OCI-LY3 (cell line): Measurements from ENCODE around the gene VASN.

Source experiments
- H2AFZ ChIP-seq: fragments of 200-600, 300-600 bp; shearing (Covaris generic); 2 replicates; pipeline ENCODE4 v1.6.0; 2014; ENCODE audit warnings: antibody characterized with exemption, low read depth, low read length
- H3K27ac ChIP-seq: fragments of 200-600, 300-600 bp; sonication (generic); 2 replicates; pipeline ENCODE4 v1.5.1; 2014; ENCODE audit warnings: mild to moderate bottlenecking, low read length, moderate library complexity, mixed read lengths
- H3K27me3 ChIP-seq: fragments of 200-600, 300-600 bp; sonication (generic); 2 replicates; pipeline ENCODE4 v1.6.1; 2014; ENCODE audit warnings: low read depth, low read length, mixed read lengths
- H3K36me3 ChIP-seq: fragments of 200-600, 300-600 bp; sonication (generic); replicated peaks from 2 replicates; pipeline ENCODE3; 2014; ENCODE audit warnings: low read depth, low read length, mixed read lengths
- H3K4me1 ChIP-seq: fragments of 300-600, 200-600 bp; sonication (generic); 2 replicates; pipeline ENCODE4 v1.6.1; 2014; ENCODE audit warnings: low read length, mixed read lengths
- H3K4me2 ChIP-seq: fragments of 200-600, 300-600 bp; sonication (generic); 2 replicates; pipeline ENCODE4 v1.6.1; 2014; ENCODE audit warnings: low read length, mixed read lengths
- H3K4me3 ChIP-seq: fragments of 300-600, 200-600 bp; sonication (generic); 2 replicates; pipeline ENCODE4 v1.5.1; 2014; ENCODE audit warnings: antibody characterized with exemption, mild to moderate bottlenecking, low read length, moderate library complexity
- H3K79me2 ChIP-seq: fragments of 300-600, 200-600 bp; shearing (Covaris generic); 2 replicates; pipeline ENCODE4 v1.6.1; 2014; ENCODE audit warnings: mild to moderate bottlenecking, low read length, mixed read lengths
- H3K9ac ChIP-seq: fragments of 300-600, 200-600 bp; shearing (Covaris generic); 2 replicates; pipeline ENCODE4 v1.6.0; 2014; ENCODE audit warnings: mild to moderate bottlenecking, low read length, moderate library complexity
- H3K9me3 ChIP-seq: fragments of 200-600, 300-600 bp; shearing (Covaris generic); 2 replicates; pipeline ENCODE4 v1.6.1; 2014; ENCODE audit warnings: low read length, mixed read lengths; ENCODE audit not compliant: insufficient read depth
- H4K20me1 ChIP-seq: fragments of 200-600, 300-600 bp; sonication (generic); 2 replicates; pipeline ENCODE4 v1.6.1; 2016; ENCODE audit warnings: low read length, mixed read lengths; ENCODE audit not compliant: insufficient read depth
- CTCF ChIP-seq: fragments of 200-600, 300-600 bp; sonication (generic); IDR thresholded peaks from 2 replicates; pipeline ENCODE4 v1.5.1; 2014; ENCODE audit warnings: antibody characterized with exemption, low read length, low read depth
- EZH2phosphoT487 ChIP-seq: fragments of 200-600 bp; shearing (Covaris generic); IDR thresholded peaks from 2 replicates; pipeline ENCODE4 v1.6.1; 2018; ENCODE audit warnings: antibody characterized with exemption, mixed run types, low read depth

The VASN gene

DNA sequence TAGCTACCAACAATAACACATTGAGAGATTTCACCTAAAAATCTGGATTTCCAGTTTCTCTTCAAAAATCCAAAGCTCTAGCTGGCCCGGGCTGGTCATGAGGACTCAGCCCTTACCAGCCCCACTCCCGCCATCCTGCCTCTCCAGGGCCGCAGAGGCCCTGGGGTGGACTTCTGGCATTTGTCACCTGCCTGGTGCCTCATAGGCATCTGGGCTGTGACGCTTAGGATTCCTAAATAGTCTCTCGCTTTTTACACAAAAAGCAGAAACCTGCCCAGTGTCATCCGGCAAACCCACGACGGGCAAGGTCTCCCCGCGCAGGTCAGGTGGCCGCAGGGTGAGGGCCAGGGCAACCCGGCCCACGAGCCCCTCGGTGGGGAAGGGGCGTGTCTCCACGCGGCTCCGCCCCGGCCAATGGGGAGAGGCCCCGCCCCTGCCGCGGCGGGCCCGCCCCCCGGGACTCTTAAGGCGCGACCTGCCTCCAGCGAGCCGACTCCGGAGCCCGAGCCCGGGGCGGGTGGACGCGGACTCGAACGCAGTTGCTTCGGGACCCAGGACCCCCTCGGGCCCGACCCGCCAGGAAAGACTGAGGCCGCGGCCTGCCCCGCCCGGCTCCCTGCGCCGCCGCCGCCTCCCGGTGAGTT, at the start of gene VASN:
TSS of gene VASN (plus strand) at position 492 of the 644 bp plus-strand sequence. CDS start 9,030 bp downstream, outside the sequence.
- H3K4me1 ChIP-seq: no peaks in the 10 kb centered on the region
- H3K4me3 ChIP-seq: peak within 1 kb of the TSS; percentile 62
- H3K4me2 ChIP-seq: peak within 1 kb of the TSS; percentile 55
- H3K79me2 ChIP-seq: no peaks in the 10 kb centered on the region
- no peaks in the 10 kb centered on the region for H3K27me3 ChIP-seq
- no peak for TF ChIP-seq CTCF
- no peak for TF ChIP-seq EZH2phosphoT487
- H3K9ac ChIP-seq: no peak within 1 kb of the TSS
- H3K27ac ChIP-seq: no peak within 1 kb of the TSS
- no peak within 1 kb of the TSS for H2AFZ ChIP-seq
- H4K20me1 ChIP-seq: peaks cover 7% of the 10 kb centered on the region; the same call in 1 of the 2 replicates
- H3K9me3 ChIP-seq: no peaks in the 10 kb centered on the region
- H3K36me3 ChIP-seq: no peaks in the 10 kb centered on the region

DNA sequence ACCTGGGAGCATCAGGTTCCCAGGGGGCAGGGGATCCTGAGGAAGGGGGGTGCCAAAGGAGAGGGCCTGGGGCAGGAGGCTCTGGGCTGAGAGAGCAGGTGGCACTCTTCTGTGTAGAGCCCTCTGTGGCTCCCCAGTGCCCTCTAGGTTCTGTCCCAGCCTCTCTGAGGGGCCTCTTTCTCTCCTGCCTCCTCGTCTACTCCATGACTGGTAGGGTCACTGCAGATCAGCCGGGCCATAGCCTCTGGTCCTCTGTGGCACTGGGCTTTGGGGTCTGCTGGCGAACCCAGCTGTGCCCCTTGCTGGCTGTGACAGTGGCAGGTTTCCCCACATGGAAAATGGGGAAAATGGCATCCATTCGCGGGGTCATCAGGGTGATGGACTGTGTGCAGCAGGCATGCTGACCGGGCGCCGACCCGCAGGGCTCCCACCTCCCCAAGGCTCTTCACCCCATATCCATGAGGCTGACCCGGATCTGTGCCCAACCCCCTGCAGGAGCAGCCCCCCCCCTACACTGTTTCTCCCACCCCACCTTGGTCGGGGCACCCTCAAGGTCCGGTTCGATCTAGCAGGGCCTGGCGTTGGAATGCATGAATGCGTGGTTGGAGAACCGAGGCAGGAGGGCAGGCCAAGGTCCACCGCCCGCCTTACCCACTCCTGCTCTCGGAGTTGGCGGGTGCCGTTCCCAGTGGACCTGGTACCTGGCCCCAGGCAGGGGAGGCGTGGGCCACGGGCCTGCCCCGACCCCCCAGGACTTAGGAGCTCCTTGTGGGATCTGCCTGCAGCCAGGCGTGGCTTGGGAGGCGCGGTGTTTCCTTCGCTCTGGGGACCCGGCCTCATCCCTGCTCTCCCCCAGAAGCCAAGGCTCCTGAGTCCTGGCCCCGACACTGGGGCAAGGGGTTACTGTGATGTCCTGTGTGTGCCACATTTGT, 49.3 kb upstream of the VASN start:
- TF ChIP-seq CTCF: no peak
- TF ChIP-seq EZH2phosphoT487: no peak
- H3K79me2 ChIP-seq: no peaks in the 10 kb centered on the region
- H3K4me2 ChIP-seq: no peak overlapping the region
- H4K20me1 ChIP-seq: no peaks in the 10 kb centered on the region
- H3K4me1 ChIP-seq: peaks cover 22% of the 10 kb centered on the region
- H3K9me3 ChIP-seq: no peaks in the 10 kb centered on the region
- H3K4me3 ChIP-seq: no peak overlapping the region
- H3K27ac ChIP-seq: no peak overlapping the region
- no peaks in the 10 kb centered on the region for H3K36me3 ChIP-seq
- H3K9ac ChIP-seq: no peak overlapping the region
- H3K27me3 ChIP-seq: 0 out of 2 replicates have a peak, but pooled peaks cover 9% of the 10 kb centered on the region
- H2AFZ ChIP-seq: no peak overlapping the region

- H3K4me1 ChIP-seq: peaks cover 23% of the 10 kb centered on the region
- H3K36me3 ChIP-seq: no peaks in the 10 kb centered on the region
- no peak overlapping the region for H3K27ac ChIP-seq
- H4K20me1 ChIP-seq: no peaks in the 10 kb centered on the region
- H3K79me2 ChIP-seq: no peaks in the 10 kb centered on the region
- H2AFZ ChIP-seq: no peak overlapping the region
- H3K4me3 ChIP-seq: no peak overlapping the region
- H3K9me3 ChIP-seq: no peaks in the 10 kb centered on the region
- no peak for TF ChIP-seq EZH2phosphoT487
- TF ChIP-seq CTCF: no peak
- no peak overlapping the region for H3K4me2 ChIP-seq
- 0 out of 2 replicates have a peak, but pooled peaks cover 9% of the 10 kb centered on the region for H3K27me3 ChIP-seq
- H3K9ac ChIP-seq: no peak overlapping the region
Measured at GRCh38 chr16:4323071-4323844, 48.4 kb upstream of the VASN start.
